HG02588 (cell line): ENCODE measurements around the gene ZMYND8.
"Not testable (repeated sequence)": the region's sequence is repeated elsewhere in the genome, so short reads cannot be mapped to it uniquely, and the experiment has no call there.

Experiments used
- ATAC-seq: cut with Tn5 transposase; IDR thresholded peaks from one replicate; pipeline ENCODE4 v1.9.1; 2021; ENCODE audit warnings: mild to moderate bottlenecking, moderate library complexity; ENCODE audit not compliant: unreplicated experiment

ZMYND8 gene

DNA sequence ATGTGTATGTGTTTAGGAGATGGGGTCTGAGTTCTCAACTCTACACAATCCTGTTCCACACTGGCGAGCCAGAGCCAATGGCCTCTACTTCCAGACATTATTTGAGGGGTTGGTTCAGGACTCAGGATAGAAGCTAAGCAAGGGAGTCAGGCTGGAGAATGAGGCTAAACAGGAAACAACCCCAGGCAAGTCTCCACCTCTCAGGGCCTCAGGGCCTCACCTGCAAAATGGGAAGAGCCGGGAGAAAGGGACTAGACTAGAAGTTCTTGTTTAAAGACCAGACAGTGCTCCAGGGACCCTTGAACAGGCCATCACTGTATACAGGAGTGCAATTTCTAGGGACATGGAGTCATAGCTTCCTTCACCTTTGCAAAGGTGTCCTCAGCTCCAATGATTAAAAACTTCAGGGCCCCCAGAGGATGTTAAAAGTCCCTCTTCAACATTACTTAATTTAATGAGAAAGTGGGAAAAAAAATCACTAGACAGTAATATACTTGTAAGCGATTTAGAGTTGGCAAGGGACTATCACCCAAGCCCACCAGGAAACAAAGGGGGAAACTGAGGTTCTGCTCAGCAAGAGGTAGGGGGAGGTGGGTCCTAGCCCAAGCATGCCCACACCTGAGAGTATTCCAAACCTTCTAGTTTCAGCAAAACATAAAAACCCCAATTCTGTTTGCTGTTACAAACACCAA, 41.7 kb downstream of the ZMYND8 start:
- no peak for ATAC-seq

DNA sequence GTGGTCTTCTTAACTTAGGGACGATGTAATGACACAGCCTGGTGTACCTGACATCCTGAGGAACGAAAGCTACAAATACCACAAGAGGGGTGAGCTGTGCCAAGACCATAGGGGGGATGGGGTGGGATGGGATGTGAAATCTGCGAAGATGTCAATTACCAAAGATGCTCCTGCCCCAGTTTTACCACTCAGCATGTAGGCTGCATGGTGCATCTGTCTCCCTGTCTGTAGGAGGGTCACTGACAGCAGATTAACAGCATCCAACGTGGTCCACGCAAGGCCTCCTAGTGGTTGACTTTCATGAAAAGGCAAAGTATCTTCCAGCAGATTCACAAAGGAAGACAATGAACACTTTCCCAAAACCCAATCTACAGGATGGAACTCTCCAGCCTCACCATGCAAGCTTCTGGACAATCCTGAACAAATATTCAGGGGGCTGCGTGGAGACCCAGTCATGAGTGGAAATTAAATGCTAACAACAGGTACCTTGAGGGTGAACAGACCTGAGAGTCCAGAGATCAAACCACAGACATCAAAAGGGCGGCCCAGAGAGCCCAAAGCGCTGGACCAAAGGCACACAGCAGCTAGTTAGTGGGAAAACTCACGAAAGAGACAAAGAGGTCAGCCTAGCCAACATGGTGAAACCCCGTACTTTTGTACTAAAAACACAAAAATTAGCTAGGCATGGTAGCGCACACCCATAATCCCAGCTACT, 44.4 kb downstream of the ZMYND8 start:
- no peak for ATAC-seq

GRCh38 chr20:47311211-47311610, 45.3 kb downstream of the ZMYND8 start:
- no peak for ATAC-seq

DNA sequence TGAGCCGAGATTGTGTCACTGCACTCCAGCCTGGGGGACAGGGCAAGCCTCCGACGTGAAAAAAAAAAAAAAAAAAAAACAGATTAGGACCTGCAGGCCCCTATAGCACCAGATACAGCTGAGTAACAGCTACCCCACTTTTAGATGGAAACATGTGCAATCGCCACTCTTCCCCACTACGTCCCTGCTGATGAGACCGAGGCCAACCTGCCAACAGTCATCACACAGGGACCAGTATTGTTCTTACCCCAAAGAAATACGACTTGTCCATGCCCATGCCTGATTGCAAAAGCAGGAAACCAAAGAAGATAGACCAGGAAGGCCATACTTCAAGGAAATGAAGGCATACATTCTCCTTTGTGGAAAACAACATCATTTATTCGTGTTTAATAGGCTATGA, 45.8 kb downstream of the ZMYND8 start:
- no peak for ATAC-seq

DNA sequence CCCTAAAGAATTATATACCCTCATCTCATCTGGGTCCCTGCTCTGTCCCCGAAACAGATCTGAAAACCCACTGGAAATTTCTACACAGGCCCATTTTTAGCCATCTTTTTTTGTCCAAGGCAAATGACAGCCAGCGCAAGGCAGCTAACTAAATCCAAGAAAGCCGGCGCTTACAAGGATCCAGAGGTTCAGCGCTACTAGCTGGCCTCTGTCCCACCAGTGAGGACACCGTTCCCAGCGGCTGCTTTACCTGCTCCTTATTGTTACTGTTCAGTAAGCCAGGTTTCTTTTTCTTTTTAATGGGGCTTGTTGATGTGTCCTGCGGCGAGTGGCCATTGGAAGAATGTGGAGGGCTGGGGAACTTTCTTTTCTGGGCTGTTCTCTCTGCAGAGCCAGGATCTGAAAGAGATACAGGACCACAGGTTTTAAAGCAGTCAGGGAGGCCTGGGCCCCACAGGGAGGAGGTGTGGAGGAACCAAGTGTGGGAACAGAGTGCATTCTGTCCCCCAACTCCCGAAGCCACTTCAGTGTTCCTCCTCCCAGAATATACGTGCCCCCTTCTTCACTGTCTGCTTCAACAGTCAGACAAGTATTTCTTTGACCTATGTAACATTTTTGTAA, 46.6 kb downstream of the ZMYND8 start:
- no peak for ATAC-seq

GRCh38 chr20:47309394-47309793, 47.1 kb downstream of the ZMYND8 start:
- ATAC-seq: no peak

DNA sequence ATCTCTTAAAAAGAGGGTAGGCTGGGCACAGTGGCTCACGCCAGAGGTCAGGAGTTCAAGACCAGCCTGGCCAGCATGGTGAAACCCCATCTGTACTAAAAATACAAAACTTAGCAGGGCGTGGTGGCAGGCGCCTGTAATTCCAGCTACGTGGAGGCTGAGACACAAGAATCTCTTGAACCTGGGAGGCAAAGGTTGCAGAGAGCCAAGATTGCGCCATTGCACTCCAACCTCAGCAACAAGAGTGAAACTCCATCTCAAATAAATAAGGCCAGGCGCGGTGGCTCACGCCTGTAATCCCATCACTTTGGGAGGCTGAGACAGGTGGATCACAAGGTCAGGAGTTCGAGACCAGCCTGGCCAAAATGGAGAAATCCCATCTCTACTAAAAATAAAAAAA, 48.9 kb downstream of the ZMYND8 start:
- not testable (repeated sequence) for ATAC-seq

GRCh38 chr20:47306755-47307370, 49.6 kb downstream of the ZMYND8 start:
- ATAC-seq: no peak

GRCh38 chr20:47306095-47306494, 50.4 kb downstream of the ZMYND8 start:
- no peak for ATAC-seq

DNA sequence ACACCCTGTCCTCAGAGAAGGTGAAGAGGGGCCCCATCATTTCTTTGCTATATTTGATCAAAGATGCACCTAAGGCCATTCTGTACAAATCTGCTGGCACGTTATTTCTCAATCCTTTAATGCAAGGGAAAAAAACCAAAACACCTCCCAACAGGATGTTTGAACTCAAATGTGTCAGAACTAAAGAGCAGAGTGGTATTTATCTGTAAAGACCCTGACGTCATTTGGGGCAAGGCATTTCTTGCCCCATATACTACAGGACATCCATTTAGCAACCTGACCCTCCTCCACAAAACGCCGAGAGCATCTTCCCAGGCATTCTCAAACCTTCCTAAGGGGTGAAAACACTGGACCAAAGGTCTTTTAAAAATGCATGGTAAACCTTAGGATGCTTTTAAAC, 50.8 kb downstream of the ZMYND8 start:
- ATAC-seq: no peak

GRCh38 chr20:47304287-47304686, 52.2 kb downstream of the ZMYND8 start:
- ATAC-seq: no peak

GRCh38 chr20:47303736-47304135, 52.8 kb downstream of the ZMYND8 start:
- no peak for ATAC-seq

DNA sequence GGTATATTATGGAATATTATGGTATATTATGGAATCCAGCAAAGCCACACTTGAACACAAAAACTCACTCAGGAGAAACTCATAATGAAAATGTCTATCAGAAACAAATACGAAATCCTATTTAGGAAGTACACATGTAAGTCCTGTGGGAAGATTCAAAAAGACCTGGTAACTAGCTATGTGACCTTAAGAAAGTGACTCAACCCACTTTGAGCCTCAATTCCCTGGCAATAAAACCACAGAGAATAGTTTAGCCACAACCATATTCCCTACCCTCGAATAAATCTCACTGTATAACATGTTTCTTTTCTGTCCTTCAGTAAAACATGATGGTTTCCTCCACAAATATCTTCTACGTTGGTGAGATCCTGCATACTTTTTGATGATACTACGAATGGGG, 56.4 kb downstream of the ZMYND8 start:
- no peak for ATAC-seq

- no peak for ATAC-seq
Observed at GRCh38 chr20:47298624-47299023, 57.9 kb downstream of the ZMYND8 start.

DNA sequence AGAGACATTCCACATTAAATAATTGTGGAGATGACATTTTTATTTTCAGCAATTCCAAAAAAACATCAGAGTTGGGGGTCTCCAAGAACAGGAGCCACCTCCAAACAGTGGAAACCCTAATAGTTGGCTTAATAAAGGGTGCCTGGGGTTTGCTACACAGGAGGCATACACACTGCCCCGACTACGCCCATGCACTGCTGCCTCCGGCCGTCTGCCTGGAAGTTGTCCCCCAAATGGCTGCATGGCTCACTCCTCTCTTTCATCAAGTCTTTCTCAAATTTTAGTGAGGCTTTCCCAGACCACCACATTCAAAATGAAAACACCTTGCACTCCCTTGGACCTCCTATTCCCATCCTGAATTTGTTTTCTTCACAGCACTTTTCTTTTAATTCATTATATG, 58.8 kb downstream of the ZMYND8 start:
- ATAC-seq: no peak

DNA sequence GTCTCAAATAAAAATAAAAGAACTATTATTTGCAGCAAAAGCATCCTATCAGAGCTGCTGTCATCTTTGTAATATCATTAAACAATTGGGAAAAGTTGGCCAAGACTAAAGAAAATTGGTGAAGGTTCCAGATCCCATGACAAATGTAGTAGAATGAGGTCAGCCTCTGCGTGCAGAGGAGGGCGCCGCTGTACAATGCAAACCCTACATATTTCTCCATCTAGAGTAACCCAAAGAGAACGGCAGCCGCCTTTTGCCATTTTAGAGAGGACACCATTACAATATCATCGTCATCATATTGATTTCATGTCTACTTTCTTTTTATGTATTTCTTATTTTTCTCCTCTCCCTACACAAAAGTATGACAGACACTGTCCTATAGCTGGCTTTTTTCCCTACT, 59.5 kb downstream of the ZMYND8 start:
- ATAC-seq: no peak

GRCh38 chr20:47295921-47296426, 60.5 kb downstream of the ZMYND8 start:
- ATAC-seq: no peak

DNA sequence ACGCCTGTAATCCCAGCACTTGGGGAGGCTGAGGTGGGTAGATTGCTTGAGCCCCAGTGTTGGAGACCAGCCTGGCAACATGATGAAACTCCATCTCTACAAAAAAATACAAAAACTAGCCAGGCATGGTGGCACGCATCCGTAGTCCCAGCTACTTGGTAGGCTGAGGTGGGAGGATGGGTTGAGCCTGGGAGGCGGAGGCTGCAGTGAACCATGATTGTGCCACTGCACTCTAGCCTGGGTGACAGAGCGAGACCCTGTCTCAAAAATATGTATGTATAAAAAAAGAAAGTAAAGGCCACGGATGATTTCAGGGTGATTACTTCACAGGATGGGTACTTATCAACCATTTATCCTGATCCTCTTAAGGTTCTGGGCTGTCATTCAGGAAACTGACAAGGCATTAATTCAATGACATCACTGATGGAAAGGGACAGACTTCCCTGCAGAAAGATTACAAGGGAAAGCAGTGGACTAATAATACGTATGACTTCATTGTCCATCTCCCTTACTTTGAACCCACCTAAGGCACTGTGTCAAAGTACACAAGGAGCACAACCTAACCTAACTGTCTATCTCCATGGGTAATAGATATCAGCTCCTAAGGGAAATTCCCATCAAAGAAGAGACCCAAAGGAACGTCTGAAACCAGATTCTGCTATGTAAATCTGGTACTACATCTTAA, 61.2 kb downstream of the ZMYND8 start:
- ATAC-seq: no peak

DNA sequence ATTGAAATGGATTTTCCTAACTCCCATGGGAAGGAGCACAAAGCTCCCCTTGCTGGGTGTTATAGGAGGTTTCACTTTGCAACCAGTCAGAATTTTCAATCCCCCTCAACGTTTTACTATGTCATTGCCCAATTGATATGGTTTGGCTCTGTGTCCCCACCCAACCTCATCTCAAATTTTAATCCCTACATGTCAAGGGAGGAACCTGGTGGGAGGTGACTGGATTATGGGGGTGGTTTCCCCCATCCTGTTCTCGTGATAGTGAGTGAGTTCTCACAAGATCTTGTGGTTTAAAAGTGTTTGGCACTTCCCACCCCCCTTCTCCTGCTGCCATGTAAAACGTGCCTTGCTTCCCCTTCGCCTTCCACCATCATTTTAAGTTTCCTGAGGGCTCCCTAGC, 62.9 kb downstream of the ZMYND8 start:
- ATAC-seq: no peak

- ATAC-seq: no peak
Observed at GRCh38 chr20:47292581-47292980, 63.9 kb downstream of the ZMYND8 start.
